ENCODE results near the gene DVL2. TPM values are rescaled to one million over a fixed set of nuclear protein-coding genes. Genes with fewer than 3 reads are reported as not detected.

The DVL2 gene
- polyA plus RNA-seq, 1 experiment, result 5.1 TPM

- Histone ChIP-seq H3K9me3 (ENCODE audit: control insufficient read depth, insufficient read depth, low read length) (no peaks in the 10 kb centered on the region; the same call in 1 of the 2 replicates), H3K27me3 (ENCODE audit: control insufficient read depth, insufficient read depth, low read length) (no peaks in the 10 kb centered on the region), H3K27ac (ENCODE audit: low read depth, low read length) (peak within 1 kb of the TSS; percentile 100), H3K4me3 (ENCODE audit: low read depth, low read length) (peak within 1 kb of the TSS; percentile 93)
- TF ChIP-seq CTCF (IDR thresholded peaks at IDR 0.05; ENCODE audit: low read depth, low read length), result no peak
- ChIA-PET POLR2A (interaction anchor here (0.6 to 1.6 kb wide), 4 partner anchors 9 to 61 kb away, joined by 3 to 18 read pairs (median 7); partner anchors contain the start of genes ACADVL, DLG4, DVL2 and GABARAP), CTCF (interaction anchor here (0.9 kb wide), 1 partner anchor 9 kb away, joined by 6 read pairs; the partner anchor contains the start of gene GABARAP)
- DNase-seq (ENCODE audit: low read depth, low spot score), result peak; percentile 99
Measured at GRCh38 chr17:7251661-7252175, 17.4 kb upstream of the DVL2 start, which contains the start of gene CTDNEP1. Gene CTDNEP1, minus strand, starts transcription at chr17:7251734. Its CDS starts 438 bp downstream, at chr17:7251296.

GRCh38 chr17:7250695-7251627 lies 16.6 kb upstream of the DVL2 start:
- H3K27ac ChIP-seq (ENCODE audit: low read depth, low read length), result peak overlapping the region; percentile 52
- CTCF ChIA-PET, result interaction anchor here (0.9 kb wide), 1 partner anchor 8 kb away, joined by 6 read pairs; the partner anchor contains the start of gene GABARAP
- DNase-seq (ENCODE audit: low read depth, low spot score), result no peak
- H3K9me3 ChIP-seq (ENCODE audit: control insufficient read depth, insufficient read depth, low read length), result no peaks in the 10 kb centered on the region; the same call in 1 of the 2 replicates
- H3K27me3 ChIP-seq (ENCODE audit: control insufficient read depth, insufficient read depth, low read length), result no peaks in the 10 kb centered on the region
- no peak for TF ChIP-seq CTCF (IDR thresholded peaks at IDR 0.05; ENCODE audit: low read depth, low read length)
- POLR2A ChIA-PET, result interaction anchor here (0.6 to 1.6 kb wide), 4 partner anchors 9 to 60 kb away, joined by 3 to 18 read pairs (median 7); partner anchors contain the start of genes ACADVL, DLG4, DVL2 and GABARAP
- H3K4me3 ChIP-seq (ENCODE audit: low read depth, low read length), result peak overlapping the region; percentile 93

GRCh38 chr17:7249830-7250229 lies 15.5 kb upstream of the DVL2 start:
- no peak for DNase-seq (ENCODE audit: low read depth, low spot score)
- Histone ChIP-seq H3K4me3 (ENCODE audit: low read depth, low read length) (peak overlapping the region; percentile 93), H3K9me3 (ENCODE audit: control insufficient read depth, insufficient read depth, low read length) (no peaks in the 10 kb centered on the region; the same call in 1 of the 2 replicates), H3K27me3 (ENCODE audit: control insufficient read depth, insufficient read depth, low read length) (no peaks in the 10 kb centered on the region), H3K27ac (ENCODE audit: low read depth, low read length) (peak overlapping the region; percentile 11)
- CTCF ChIA-PET, result interaction anchor here (0.6 to 1.2 kb wide), 4 partner anchors 28 to 1249 kb away, joined by 3 to 4 read pairs (median 4); no protein-coding TSS in a partner anchor
- TF ChIP-seq CTCF (IDR thresholded peaks at IDR 0.05; ENCODE audit: low read depth, low read length), result no peak
- POLR2A ChIA-PET, result no interaction called here

GRCh38 chr17:7249214-7249613 lies 14.9 kb upstream of the DVL2 start:
- Histone ChIP-seq H3K4me3 (ENCODE audit: low read depth, low read length) (0 out of 2 replicates have a peak overlapping the region, but pooled peaks have one; percentile 17), H3K9me3 (ENCODE audit: control insufficient read depth, insufficient read depth, low read length) (no peaks in the 10 kb centered on the region; the same call in 1 of the 2 replicates), H3K27me3 (ENCODE audit: control insufficient read depth, insufficient read depth, low read length) (no peaks in the 10 kb centered on the region), H3K27ac (ENCODE audit: low read depth, low read length) (no peak overlapping the region)
- POLR2A ChIA-PET, result no interaction called here
- DNase-seq (ENCODE audit: low read depth, low spot score), result no peak
- CTCF ChIA-PET, result interaction anchor here (0.6 to 1.2 kb wide), 4 partner anchors 27 to 1248 kb away, joined by 3 to 4 read pairs (median 4); no protein-coding TSS in a partner anchor
- TF ChIP-seq CTCF (IDR thresholded peaks at IDR 0.05; ENCODE audit: low read depth, low read length), result no peak

Measured in AG04450 (cell line).